ENCODE measurements around the gene ACO2.

The ACO2 gene

GRCh38 chr22:41478891-41479521 lies 10.1 kb downstream of the ACO2 start:
- Histone ChIP-seq H3K27me3 (ENCODE audit: insufficient read depth, low read length, poor library complexity, severe bottlenecking) (no peaks in the 10 kb centered on the region), H3K9me3 (ENCODE audit: insufficient read depth, low read depth, low read length) (no peaks in the 10 kb centered on the region), H3K4me1 (ENCODE audit: insufficient read depth, low read length, poor library complexity, severe bottlenecking) (no peaks in the 10 kb centered on the region), H2AFZ (ENCODE audit: low read length) (no peak overlapping the region), H3F3A (ENCODE audit: low read depth) (no peaks in the 10 kb centered on the region), H3K9ac (ENCODE audit: low read depth, low read length, poor library complexity, severe bottlenecking) (no peak overlapping the region), H3K9me2 (replicated peaks; ENCODE audit: low read depth, low read length) (no peaks in the 10 kb centered on the region), H4K20me1 (ENCODE audit: insufficient read depth, low read length, poor library complexity, severe bottlenecking) (peaks cover 8% of the 10 kb centered on the region), H3K79me2 (ENCODE audit: insufficient read depth, low read length) (peaks cover 80% of the 10 kb centered on the region), H3K4me3 (ENCODE audit: low read length, poor library complexity, severe bottlenecking) (no peak overlapping the region), H3K4me2 (ENCODE audit: low read depth, low read length, poor library complexity, severe bottlenecking) (no peak overlapping the region), H3K36me3 (ENCODE audit: insufficient read depth, low read length) (no peaks in the 10 kb centered on the region)
- TF ChIP-seq EZH2phosphoT487 (IDR thresholded peaks at IDR 0.05; ENCODE audit: borderline replicate concordance): no peak
- no peak for TF ChIP-seq CTCF (conservative IDR thresholded peaks at IDR 0.05; ENCODE audit: low read length)

GRCh38 chr22:41479671-41480396 lies 10.9 kb downstream of the ACO2 start:
- peaks cover 83% of the 10 kb centered on the region for H3K79me2 ChIP-seq (ENCODE audit: insufficient read depth, low read length)
- H3K9ac ChIP-seq (ENCODE audit: low read depth, low read length, poor library complexity, severe bottlenecking): no peak overlapping the region

GRCh38 chr22:41480397-41480735 lies 11.4 kb downstream of the ACO2 start:
- H3K27me3 ChIP-seq (ENCODE audit: insufficient read depth, low read length, poor library complexity, severe bottlenecking): no peaks in the 10 kb centered on the region
- H3K36me3 ChIP-seq (ENCODE audit: insufficient read depth, low read length): no peaks in the 10 kb centered on the region
- peaks cover 79% of the 10 kb centered on the region for H3K79me2 ChIP-seq (ENCODE audit: insufficient read depth, low read length)
- no peak overlapping the region for H2AFZ ChIP-seq (ENCODE audit: low read length)
- no peak overlapping the region for H3K4me3 ChIP-seq (ENCODE audit: low read length, poor library complexity, severe bottlenecking)
- H3K9me3 ChIP-seq (ENCODE audit: insufficient read depth, low read depth, low read length): no peaks in the 10 kb centered on the region
- H3K4me2 ChIP-seq (ENCODE audit: low read depth, low read length, poor library complexity, severe bottlenecking): no peak overlapping the region
- no peak overlapping the region for H3K9ac ChIP-seq (ENCODE audit: low read depth, low read length, poor library complexity, severe bottlenecking)
- no peak for TF ChIP-seq CTCF (conservative IDR thresholded peaks at IDR 0.05; ENCODE audit: low read length)
- no peak for TF ChIP-seq EZH2phosphoT487 (IDR thresholded peaks at IDR 0.05; ENCODE audit: borderline replicate concordance)
- no peaks in the 10 kb centered on the region for H3K4me1 ChIP-seq (ENCODE audit: insufficient read depth, low read length, poor library complexity, severe bottlenecking)
- H4K20me1 ChIP-seq (ENCODE audit: insufficient read depth, low read length, poor library complexity, severe bottlenecking): peaks cover 8% of the 10 kb centered on the region
- no peaks in the 10 kb centered on the region for H3F3A ChIP-seq (ENCODE audit: low read depth)
- H3K9me2 ChIP-seq (replicated peaks; ENCODE audit: low read depth, low read length): no peaks in the 10 kb centered on the region

More at GRCh38 chr22:41479671-41480396, 10.9 kb downstream of the ACO2 start:
- H2AFZ ChIP-seq (ENCODE audit: low read length): no peak overlapping the region
- H3K27me3 ChIP-seq (ENCODE audit: insufficient read depth, low read length, poor library complexity, severe bottlenecking): no peaks in the 10 kb centered on the region
- no peaks in the 10 kb centered on the region for H3F3A ChIP-seq (ENCODE audit: low read depth)
- no peak overlapping the region for H3K4me2 ChIP-seq (ENCODE audit: low read depth, low read length, poor library complexity, severe bottlenecking)
- no peak overlapping the region for H3K4me3 ChIP-seq (ENCODE audit: low read length, poor library complexity, severe bottlenecking)
- H3K9me2 ChIP-seq (replicated peaks; ENCODE audit: low read depth, low read length): no peaks in the 10 kb centered on the region
- H4K20me1 ChIP-seq (ENCODE audit: insufficient read depth, low read length, poor library complexity, severe bottlenecking): peaks cover 8% of the 10 kb centered on the region
- no peaks in the 10 kb centered on the region for H3K36me3 ChIP-seq (ENCODE audit: insufficient read depth, low read length)
- no peaks in the 10 kb centered on the region for H3K4me1 ChIP-seq (ENCODE audit: insufficient read depth, low read length, poor library complexity, severe bottlenecking)
- TF ChIP-seq EZH2phosphoT487 (IDR thresholded peaks at IDR 0.05; ENCODE audit: borderline replicate concordance) (no peak), CTCF (conservative IDR thresholded peaks at IDR 0.05; ENCODE audit: low read length) (no peak)
- H3K9me3 ChIP-seq (ENCODE audit: insufficient read depth, low read depth, low read length): no peaks in the 10 kb centered on the region
